Fibroblast of lung (primary cell): ENCODE data around the gene CBLC. TPM values are rescaled to one million over a fixed set of nuclear protein-coding genes. Genes with fewer than 3 reads are reported as not detected.

Experiments
- DNase-seq, 2 donors: peaks; one replicate each; pipeline versions ENCODE4 v3.0.0 to v3.0.0-alpha.2; 2010; ENCODE audit warnings: low read depth in 2 of 2
- H2AFZ ChIP-seq: 2 replicates; pipeline ENCODE4 v1.5.1; 2012; ENCODE audit warnings: low read length, control low read depth, inconsistent platforms
- H3K27ac ChIP-seq: 2 replicates; pipeline ENCODE4 v1.5.1; 2011; ENCODE audit warnings: low read length, control low read depth; ENCODE audit not compliant: insufficient read depth
- H3K27me3 ChIP-seq: 2 replicates; pipeline ENCODE4 v1.5.1; 2011; ENCODE audit warnings: mild to moderate bottlenecking, low read length; ENCODE audit not compliant: control insufficient read depth, insufficient read depth
- H3K36me3 ChIP-seq: 2 replicates; pipeline ENCODE4 v1.5.1; 2011; ENCODE audit warnings: low read length; ENCODE audit not compliant: control insufficient read depth, insufficient read depth
- H3K4me1 ChIP-seq: 2 replicates; pipeline ENCODE4 v1.5.1; 2011; ENCODE audit warnings: low read length; ENCODE audit not compliant: control insufficient read depth, insufficient read depth; ENCODE audit errors: extremely low read depth
- H3K4me2 ChIP-seq: 2 replicates; pipeline ENCODE4 v1.5.1; 2011; ENCODE audit warnings: low read length, control low read depth; ENCODE audit not compliant: insufficient read depth; ENCODE audit errors: extremely low read depth
- H3K4me3 ChIP-seq, 4 experiments: fragments of 200-600 bp in 1 of 4; sonication (generic) in 1 of 4; replicated peaks in 1 of 4; 2 replicates each; pipeline ENCODE4 v1.5.1; 2011 to 2016; ENCODE audit warnings: low read length in 4 of 4, low read depth in 3 of 4, mild to moderate bottlenecking in 3 of 4, control low read depth in 2 of 4, inconsistent platforms in 1 of 4, mixed read lengths in 1 of 4; ENCODE audit not compliant: insufficient read depth in 1 of 4; ENCODE audit errors: control extremely low read depth in 1 of 4
- H3K79me2 ChIP-seq: 2 replicates; pipeline ENCODE4 v1.5.1; 2012; ENCODE audit warnings: mild to moderate bottlenecking, low read length, inconsistent platforms; ENCODE audit not compliant: control insufficient read depth, insufficient read depth
- H3K9ac ChIP-seq: 2 replicates; pipeline ENCODE4 v1.5.1; 2011; ENCODE audit warnings: mild to moderate bottlenecking, low read length, control low read depth; ENCODE audit not compliant: insufficient read depth
- H3K9me3 ChIP-seq: 2 replicates; pipeline ENCODE4 v1.5.1; 2012; ENCODE audit warnings: low read depth, low read length; ENCODE audit not compliant: control insufficient read depth, insufficient read depth
- H4K20me1 ChIP-seq: 2 replicates; pipeline ENCODE4 v1.5.1; 2011; ENCODE audit warnings: low read length; ENCODE audit not compliant: control insufficient read depth, insufficient read depth; ENCODE audit errors: extremely low read depth
- EZH2 ChIP-seq: IDR thresholded peaks from 2 replicates; pipeline ENCODE4 v1.5.1; 2012; ENCODE audit warnings: low read length, control low read depth, mild to moderate bottlenecking; ENCODE audit errors: missing control alignments
- polyA plus RNA-seq, 2 donors: library from polyadenylated mRNA; depleted of rRNA in 1 of 2; stranded (reverse) in 1 of 2; unstranded in 1 of 2; fragments of >200 nt; gene quantifications; 2 replicates each; pipeline ENCODE4 v1.2.1, GENCODE V29; 2011 to 2012; ENCODE audit warnings: missing spikeins in 1 of 2
- total RNA-seq: library from RNA; depleted of rRNA; stranded (reverse); fragments of >200 nt; gene quantifications from 2 replicates; pipeline ENCODE4 v1.2.1, GENCODE V29; 2014
- TF ChIP-seq, protein P1 (sequence below), 2 donors: IDR thresholded peaks in 1 of 2; conservative IDR thresholded peaks in 1 of 2; 1 replicate in 1 of 2; 2 replicates in 1 of 2; pipeline ENCODE4 v1.5.1; 2011 to 2012; ENCODE audit warnings: low read length in 2 of 2, control low read depth in 1 of 2, inconsistent platforms in 1 of 2, low read depth in 1 of 2, mild to moderate bottlenecking in 1 of 2

Gene CBLC
- total and polyA plus RNA-seq, 2 donors (not counting 1 experiment from before 2014, with no cell fraction given): 0.33 TPM; not detected in 1

DNA sequence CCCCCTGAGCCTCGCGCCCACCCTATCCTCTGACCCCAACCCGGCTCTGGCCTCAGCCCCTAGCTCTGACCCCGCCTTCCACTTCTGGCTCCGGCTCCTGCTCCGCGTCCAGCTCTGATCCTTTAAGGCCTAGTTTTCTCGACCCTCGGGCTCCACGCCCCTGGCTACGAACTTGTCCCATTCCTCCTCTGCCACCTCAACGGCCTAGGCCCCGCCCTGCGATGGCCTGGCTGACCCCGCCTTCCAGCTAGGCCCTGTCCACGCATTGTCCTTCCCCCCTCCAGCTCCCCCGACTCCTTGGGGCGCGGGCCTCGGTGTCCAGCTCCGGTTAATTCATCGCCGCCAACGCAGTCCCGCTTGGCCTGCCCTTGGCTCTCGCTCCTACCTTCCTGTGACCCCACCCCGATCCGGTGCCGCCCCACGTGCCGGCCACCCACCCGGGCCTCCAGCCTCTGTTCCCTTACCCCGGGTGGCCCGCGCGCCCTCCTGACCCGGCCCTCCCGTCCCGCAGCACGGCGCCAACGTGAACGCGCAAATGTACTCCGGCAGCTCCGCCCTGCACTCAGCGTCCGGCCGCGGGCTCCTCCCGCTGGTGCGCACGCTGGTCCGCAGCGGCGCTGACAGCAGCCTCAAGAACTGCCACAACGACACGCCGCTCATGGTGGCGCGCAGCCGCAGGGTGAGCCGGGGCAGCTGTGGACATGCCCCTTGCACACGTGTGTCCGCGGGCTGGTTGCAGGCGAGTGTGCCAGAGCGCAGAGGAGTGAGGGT is 19.8 kb upstream of the CBLC start:
- TF ChIP-seq, protein P1, sequence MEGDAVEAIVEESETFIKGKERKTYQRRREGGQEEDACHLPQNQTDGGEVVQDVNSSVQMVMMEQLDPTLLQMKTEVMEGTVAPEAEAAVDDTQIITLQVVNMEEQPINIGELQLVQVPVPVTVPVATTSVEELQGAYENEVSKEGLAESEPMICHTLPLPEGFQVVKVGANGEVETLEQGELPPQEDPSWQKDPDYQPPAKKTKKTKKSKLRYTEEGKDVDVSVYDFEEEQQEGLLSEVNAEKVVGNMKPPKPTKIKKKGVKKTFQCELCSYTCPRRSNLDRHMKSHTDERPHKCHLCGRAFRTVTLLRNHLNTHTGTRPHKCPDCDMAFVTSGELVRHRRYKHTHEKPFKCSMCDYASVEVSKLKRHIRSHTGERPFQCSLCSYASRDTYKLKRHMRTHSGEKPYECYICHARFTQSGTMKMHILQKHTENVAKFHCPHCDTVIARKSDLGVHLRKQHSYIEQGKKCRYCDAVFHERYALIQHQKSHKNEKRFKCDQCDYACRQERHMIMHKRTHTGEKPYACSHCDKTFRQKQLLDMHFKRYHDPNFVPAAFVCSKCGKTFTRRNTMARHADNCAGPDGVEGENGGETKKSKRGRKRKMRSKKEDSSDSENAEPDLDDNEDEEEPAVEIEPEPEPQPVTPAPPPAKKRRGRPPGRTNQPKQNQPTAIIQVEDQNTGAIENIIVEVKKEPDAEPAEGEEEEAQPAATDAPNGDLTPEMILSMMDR (conservative IDR thresholded peaks at IDR 0.05 in 1 of 2, IDR thresholded peaks at IDR 0.05 in 1 of 2; ENCODE audit: low read depth in 1 of 2, low read length in 2 of 2): peak in 1 of 2 donors; percentile 3
- TF ChIP-seq EZH2: no peak
- Histone ChIP-seq H3K27me3 (no peaks in the 10 kb centered on the region), H3K4me2 (peak overlapping the region; percentile 87), H3K9ac (peak overlapping the region; percentile 86), H4K20me1 (no peaks in the 10 kb centered on the region), H3K36me3 (peaks cover 28% of the 10 kb centered on the region), H3K79me2 (peaks cover 29% of the 10 kb centered on the region), H3K4me3 (peak overlapping the region; percentile 42 to 61 (median 52)), H3K27ac (peak overlapping the region; percentile 100), H2AFZ (no peak overlapping the region), H3K4me1 (peaks cover 47% of the 10 kb centered on the region), H3K9me3 (no peaks in the 10 kb centered on the region)
- DNase-seq: peak; percentile 58 to 76

DNA sequence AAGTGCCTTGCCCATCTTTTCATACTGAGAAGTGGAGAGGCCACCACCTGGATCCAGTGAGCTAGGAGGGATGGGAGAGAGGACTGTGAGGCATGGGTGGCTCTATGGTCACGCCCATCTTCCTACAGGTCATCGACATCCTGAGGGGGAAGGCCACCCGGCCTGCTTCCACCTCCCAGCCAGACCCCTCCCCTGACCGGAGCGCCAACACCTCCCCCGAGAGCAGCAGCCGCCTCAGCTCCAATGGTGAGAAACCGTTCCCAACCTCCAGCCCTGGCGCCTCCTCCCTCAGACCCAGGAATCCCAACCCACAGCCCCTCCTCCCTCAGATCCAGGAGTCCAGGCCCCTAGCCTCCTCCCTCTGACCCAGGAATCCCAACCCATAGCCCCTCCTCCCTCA is 19.1 kb upstream of the CBLC start:
- Histone ChIP-seq H3K9ac (peak overlapping the region; percentile 86), H3K79me2 (peaks cover 29% of the 10 kb centered on the region), H3K27me3 (no peaks in the 10 kb centered on the region), H3K36me3 (peaks cover 28% of the 10 kb centered on the region), H3K9me3 (no peaks in the 10 kb centered on the region), H4K20me1 (no peaks in the 10 kb centered on the region), H2AFZ (no peak overlapping the region), H3K4me2 (peak overlapping the region; percentile 70), H3K27ac (peak overlapping the region; percentile 100), H3K4me3 (peak overlapping the region; percentile 13 to 61 (median 51)), H3K4me1 (peaks cover 46% of the 10 kb centered on the region)
- peak in 1 of 2 donors; percentile 56 for DNase-seq
- no peak for TF ChIP-seq EZH2
- TF ChIP-seq, protein P1 (conservative IDR thresholded peaks at IDR 0.05 in 1 of 2, IDR thresholded peaks at IDR 0.05 in 1 of 2; ENCODE audit: low read depth in 1 of 2, low read length in 2 of 2): no peak

DNA sequence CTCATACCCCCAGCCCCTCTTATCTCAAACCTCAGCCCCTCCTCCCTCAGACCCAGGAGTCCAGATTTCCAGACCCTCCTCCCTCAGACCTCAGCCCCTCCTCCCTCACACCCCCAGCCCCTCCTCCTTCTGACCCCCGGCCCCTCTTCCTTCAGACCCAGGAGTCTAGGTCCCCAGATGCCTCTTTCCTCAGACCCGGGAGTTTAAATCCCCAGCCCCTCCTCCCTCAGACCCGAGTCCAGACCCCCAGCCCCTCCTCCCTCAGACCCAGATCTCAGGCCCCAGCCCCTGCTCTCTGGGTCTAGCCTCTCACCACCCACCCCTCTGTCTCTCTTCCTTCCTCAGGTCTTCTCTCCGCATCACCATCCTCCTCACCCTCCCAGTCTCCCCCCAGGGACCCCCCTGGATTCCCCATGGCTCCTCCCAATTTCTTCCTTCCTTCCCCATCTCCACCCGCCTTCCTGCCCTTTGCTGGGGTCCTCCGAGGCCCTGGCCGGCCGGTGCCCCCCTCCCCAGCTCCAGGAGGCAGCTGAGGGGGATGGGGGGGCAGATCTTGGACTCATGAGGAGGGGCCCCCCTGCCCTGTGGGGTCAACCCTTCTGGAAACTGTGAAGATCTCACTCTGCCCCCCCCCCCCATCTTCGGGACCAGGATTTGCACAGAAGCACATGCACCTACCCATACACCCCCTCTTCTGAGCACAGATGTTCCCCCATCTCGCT is 18.4 kb upstream of the CBLC start:
- no peak for DNase-seq

More for the DNA sequence above, 18.4 kb upstream of the CBLC start:
- H3K9me3 ChIP-seq: no peaks in the 10 kb centered on the region
- no peak overlapping the region for H3K4me2 ChIP-seq
- TF ChIP-seq, protein P1 (conservative IDR thresholded peaks at IDR 0.05 in 1 of 2, IDR thresholded peaks at IDR 0.05 in 1 of 2; ENCODE audit: low read depth in 1 of 2, low read length in 2 of 2): no peak
- no peak for TF ChIP-seq EZH2
- H3K36me3 ChIP-seq: peaks cover 28% of the 10 kb centered on the region
- H2AFZ ChIP-seq: no peak overlapping the region
- H4K20me1 ChIP-seq: no peaks in the 10 kb centered on the region
- H3K27me3 ChIP-seq: no peaks in the 10 kb centered on the region
- no peak overlapping the region for H3K27ac ChIP-seq
- H3K4me1 ChIP-seq: peaks cover 43% of the 10 kb centered on the region
- H3K79me2 ChIP-seq: peaks cover 29% of the 10 kb centered on the region
- H3K9ac ChIP-seq: peak overlapping the region; percentile 4
- H3K4me3 ChIP-seq: no peak overlapping the region
